ENCODE results near the gene MRPL42.
"Not testable (repeated sequence)": the region's sequence is repeated elsewhere in the genome, so short reads cannot be mapped to it uniquely, and the experiment has no call there.

The MRPL42 gene

GRCh38 chr12:93467351-93468007 is at the start of gene MRPL42:
Gene MRPL42, plus strand, starts transcription at chr12:93467514. Its CDS starts 1,772 bp downstream, at chr12:93469286.
- peak; percentile 97 for DNase-seq

GRCh38 chr12:93417967-93418480 is 49.3 kb upstream of the MRPL42 start:
- no peak for DNase-seq

DNA sequence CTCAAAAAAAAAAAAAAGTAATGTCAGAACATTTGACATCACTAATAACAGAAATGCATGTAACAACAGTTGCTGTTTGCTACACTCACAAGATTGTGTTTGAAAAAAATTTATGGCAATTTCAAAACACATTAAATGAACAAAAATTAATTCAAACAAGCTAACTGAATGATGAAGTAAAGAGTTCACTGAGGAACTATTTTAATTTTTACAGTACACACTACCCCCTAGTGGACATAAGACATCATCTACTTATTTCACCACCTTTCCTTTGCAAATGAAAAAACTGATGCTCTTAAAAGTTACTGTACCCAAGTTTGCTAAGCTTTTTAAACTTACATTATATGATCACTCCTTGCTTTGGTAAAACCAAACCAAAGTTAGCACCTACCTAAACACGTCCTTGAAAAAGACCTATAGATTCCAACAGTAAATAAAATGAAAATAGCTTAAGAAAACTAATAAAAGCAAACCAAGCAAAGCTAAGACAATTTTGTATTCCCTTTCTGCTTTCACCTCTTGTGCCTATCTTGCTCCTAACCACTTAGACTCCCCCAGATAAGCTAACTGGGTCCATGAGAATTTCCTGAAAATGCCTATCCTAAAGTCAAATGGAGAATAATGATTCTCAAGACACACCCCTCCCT is 47.8 kb upstream of the MRPL42 start:
- DNase-seq = peak; percentile 76

DNA sequence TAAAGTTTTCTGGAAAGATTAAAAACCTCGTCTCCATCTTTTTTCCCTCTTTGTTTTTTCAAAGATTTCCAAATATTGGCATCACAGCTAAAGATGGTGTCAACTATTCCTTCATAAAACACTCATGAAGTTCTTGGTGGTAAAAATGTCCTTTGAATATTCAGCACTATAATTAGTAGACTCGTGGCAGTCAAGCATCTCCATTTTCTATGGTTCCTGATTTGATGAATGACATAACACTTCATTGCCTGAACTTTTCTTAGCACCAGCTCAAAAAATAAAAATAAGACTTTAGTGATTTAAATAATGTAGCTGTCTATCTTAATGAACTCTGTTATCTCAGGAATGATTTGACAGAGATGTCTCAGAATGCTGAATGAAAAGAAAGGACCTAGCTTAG is 45.3 kb upstream of the MRPL42 start:
- no peak for DNase-seq

DNA sequence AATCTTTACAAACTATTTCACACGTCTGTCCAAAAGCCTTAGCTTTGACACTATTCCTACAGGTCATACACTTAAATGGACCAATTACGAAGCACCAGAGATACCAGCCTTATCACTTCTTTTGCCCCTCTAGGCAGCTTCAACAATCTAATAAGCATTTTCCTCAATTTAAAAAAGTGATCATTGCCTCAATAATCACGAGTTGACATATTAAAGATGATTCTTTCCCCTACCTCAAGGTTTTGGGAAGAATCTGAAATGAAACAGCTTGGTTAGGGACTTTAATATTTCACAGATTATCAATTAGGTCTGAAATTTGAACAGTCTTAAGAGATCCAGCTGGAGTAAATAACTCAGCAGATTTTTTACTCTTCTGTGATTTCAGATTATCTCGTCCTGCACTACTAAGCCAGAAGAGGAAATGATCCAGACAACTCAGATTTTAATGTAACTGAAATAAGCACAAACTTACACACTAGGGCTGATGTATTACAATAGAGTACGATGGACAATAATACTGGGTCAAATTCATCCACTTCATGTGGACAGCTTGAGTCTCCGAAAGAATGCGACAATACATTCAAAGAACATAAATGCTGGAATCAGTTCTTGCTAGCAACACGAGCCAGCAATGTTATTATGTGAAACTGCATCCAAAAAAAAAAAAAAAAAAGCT is 41.4 kb upstream of the MRPL42 start:
- DNase-seq = no peak

DNA sequence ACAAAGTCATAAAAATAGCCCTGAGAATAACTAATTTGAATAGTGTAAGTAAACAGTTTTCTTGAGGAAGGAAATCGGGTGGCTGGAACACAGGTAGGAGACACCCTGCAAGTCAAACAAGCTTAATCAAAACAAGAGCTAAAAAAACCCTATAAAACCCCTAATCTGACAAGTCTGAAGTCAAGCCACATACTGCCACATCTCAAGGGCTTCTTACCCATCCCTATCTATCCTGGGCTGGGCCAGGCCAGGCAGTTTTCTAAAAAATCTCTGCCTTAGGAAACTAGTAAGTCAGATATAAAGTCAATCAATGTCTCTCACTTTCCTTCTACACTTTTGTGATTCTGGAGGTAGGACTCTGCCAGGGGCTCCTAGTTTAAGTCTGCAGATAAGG is 40.9 kb upstream of the MRPL42 start:
- no peak for DNase-seq

DNA sequence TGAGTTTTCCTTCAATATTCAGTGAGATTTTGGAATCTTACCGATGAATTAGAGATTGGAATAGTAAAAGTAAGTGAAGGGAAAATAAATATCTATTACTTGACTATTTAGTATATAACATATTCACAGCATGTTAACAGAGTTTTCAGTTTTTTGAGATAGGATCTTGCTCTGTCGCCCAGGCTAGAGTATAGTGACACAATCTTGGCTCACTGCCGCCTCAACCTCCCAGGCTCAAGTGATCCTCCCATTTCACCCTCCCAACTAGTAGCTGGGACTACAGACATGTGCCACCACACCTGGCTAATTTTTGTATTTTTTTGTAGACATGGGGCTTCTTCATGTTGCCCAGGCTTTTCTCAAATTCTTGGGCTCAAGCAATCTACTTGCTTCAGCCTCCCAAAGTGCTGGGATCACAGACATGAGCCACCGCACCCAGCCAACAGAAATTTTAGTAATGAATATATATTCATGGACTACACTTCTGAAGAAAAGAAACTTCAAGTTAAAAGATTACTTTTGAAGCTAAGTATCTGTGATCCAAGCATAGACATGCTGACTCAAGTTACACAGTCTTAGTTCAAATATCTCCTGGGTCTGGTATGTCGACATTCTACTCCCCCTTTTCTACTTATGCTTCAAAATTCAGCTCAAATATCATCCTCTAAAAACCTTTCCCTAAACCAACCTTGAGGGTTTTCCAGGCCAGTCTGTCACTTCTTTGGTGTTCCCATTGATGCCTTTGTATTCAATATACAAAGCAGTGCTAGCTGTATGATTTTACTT is 39.3 kb upstream of the MRPL42 start:
- DNase-seq = no peak

- peak; percentile 49 for DNase-seq
These were observed 37.9 kb upstream of the MRPL42 start for GRCh38 chr12:93429448-93429847.

DNA sequence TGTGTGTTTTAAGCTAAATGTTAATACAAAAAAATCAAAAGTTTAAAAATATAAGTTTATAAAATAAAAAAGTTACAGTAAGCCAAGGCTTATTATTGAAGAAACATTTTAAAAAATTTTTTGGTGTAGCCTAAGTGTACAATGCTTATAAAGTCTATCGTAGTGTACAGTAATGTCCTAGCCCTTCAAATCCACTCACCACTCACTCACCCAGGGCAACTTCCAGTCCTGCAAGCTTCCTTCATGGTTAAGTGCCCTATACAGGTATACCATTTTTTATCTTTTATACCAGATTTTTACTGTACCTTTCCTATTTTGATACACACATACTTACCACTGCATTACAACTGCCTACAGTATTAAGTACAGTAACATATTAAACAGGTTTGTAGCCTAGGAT is 37.5 kb upstream of the MRPL42 start:
- DNase-seq = no peak

- no peak for DNase-seq
These were observed 37.0 kb upstream of the MRPL42 start for GRCh38 chr12:93430280-93430679.

DNA sequence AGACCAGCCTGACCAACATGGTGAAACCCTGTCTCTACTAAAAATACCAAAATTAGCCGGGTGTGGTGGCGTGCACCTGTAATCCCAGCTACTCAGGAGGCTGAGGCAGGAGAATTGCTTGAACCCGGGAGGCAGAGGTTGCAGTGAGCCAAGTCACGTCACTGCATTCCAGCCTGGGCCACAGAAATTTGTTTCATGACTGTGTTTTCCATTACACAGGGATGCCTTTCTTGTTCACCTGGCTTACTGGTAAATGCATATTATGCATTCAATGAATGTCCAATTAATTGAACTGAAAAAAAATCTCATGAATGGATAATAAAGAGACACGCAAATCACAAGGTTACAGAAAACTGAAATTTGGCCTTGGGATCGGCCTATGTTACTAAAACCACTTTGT is 35.3 kb upstream of the MRPL42 start:
- DNase-seq = not testable (repeated sequence)

GRCh38 chr12:93434256-93434865 is 33.0 kb upstream of the MRPL42 start:
- DNase-seq = no peak

DNA sequence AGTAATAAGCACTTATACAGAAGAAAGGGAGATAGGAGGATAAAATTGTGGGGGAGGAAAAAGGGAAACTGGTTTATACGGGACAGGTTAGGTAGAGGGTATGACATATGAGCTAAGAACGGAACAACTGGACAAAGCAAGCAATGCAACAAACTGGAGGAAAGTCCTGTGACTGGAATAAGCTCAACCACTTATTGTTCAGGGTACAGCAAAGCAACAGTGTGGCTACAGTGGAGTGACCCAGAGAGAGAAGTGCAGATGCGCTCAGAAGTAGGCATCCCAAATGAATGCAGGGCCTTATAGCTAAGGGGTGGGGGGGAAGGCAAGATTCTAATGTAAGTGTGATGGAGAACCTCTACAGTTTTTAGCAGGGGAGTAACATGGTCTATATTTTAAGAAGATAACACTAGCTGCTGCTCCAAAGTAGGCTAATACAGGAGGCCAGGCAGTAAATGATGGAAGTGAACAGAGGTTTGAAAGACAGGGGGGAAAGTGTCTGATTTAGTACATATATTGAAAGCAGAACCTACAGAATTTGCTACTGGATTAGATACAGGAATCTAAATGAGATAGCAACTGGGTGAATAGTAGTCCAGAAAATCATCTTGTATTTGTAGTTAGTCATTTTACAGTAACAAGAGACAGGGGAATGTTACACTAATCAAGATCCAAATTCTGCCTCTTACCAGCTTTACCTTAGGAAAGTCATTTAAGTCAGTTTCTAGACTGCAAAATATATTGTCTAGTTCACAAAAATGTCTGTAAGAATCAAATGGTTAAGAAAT is 28.9 kb upstream of the MRPL42 start:
- DNase-seq = no peak

GRCh38 chr12:93440043-93440835 is 27.1 kb upstream of the MRPL42 start:
- no peak for DNase-seq

DNA sequence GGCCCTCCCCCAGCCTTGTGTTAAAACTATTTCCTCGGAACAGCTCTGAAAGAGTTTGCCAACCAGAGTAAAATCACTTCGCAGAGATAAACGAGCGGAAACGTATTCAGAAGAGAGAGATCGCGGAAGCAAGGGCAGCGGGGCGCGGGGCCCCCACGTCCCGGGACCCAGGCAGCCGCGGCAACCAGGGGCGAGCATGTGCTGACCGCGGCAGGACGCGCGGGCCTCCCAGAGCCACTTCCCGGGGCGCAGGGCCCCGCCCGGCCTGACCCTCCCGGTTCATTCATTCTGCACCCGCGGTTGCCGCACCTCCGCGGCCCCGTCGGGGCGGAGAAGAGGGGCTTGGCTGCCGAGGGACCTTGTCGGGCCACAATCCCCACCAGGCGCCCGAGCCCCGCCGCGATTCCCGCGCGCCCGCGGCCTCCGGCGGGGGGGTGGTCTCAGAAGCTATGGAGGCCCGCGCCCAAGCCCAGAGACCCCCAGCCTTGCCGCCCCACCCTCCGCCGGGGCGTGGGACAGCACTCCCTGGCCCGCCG is 26.2 kb upstream of the MRPL42 start:
- DNase-seq = peak; percentile 70

GRCh38 chr12:93441617-93442410 is 25.5 kb upstream of the MRPL42 start, which contains the start of gene UBE2N:
Gene UBE2N, minus strand, starts transcription at chr12:93441947. Its CDS starts 63 bp downstream, at chr12:93441884.
- peak; percentile 99 for DNase-seq

DNA sequence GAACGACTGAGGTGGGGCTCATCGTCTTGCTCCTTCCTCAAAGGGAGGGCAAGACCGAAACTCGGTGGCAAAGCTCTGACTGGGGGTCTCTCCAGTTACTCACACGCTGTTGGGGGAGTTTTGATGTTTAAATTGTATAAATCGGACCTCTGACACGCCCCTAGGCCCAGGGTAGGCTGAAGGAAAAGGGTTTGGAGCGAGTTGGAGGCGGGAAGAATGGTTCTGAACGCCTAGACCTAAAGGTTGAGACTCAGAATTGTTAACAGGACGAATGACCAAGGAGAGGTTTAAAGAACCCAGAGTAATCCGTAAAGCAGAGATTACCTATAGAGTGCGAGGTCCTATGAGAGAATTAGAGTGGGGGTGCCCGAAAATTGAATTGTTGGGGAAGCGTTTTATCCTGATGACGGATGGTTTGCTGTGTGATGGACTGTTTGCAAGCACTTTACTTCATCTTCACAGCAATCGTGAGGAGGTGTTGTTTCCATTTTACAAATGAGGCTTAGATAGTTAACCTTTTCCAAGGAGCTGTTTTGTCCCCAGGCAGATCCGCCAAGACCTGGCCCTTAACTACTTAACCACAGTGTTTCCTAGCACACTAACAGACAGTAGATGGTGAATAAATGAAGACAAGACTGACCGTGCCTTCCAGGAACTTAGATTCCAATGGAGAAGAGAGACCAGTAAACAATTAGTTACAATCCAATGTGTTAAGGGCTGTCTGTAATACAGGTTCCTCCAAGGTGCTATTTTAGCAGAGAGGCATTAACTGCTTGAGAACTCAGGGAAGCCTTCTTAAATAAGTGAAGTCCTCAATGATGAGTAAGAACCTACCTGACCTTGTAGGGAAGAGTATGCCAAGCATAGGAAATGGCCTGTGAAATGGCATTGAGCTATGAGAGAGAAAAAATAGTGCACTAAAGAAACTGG is 24.6 kb upstream of the MRPL42 start:
- DNase-seq = peak; percentile 61

GRCh38 chr12:93443576-93443975 is 23.7 kb upstream of the MRPL42 start:
- no peak for DNase-seq

All from DMS53 (cell line).